Activated CD4-positive, CD25-positive, alpha-beta regulatory T cell treated with anti-CD3 and anti-CD28 coated beads, Interleukin-2, amount 50 U/mL, for 72 hours (primary cell): ENCODE data around the gene PLCG2.
"Not testable (repeated sequence)": the region's sequence is repeated elsewhere in the genome, so short reads cannot be mapped to it uniquely, and the experiment has no call there.

Experiments
- DNase-seq: peaks from one replicate; pipeline ENCODE4 v3.0.0; 2021

The PLCG2 gene

DNA sequence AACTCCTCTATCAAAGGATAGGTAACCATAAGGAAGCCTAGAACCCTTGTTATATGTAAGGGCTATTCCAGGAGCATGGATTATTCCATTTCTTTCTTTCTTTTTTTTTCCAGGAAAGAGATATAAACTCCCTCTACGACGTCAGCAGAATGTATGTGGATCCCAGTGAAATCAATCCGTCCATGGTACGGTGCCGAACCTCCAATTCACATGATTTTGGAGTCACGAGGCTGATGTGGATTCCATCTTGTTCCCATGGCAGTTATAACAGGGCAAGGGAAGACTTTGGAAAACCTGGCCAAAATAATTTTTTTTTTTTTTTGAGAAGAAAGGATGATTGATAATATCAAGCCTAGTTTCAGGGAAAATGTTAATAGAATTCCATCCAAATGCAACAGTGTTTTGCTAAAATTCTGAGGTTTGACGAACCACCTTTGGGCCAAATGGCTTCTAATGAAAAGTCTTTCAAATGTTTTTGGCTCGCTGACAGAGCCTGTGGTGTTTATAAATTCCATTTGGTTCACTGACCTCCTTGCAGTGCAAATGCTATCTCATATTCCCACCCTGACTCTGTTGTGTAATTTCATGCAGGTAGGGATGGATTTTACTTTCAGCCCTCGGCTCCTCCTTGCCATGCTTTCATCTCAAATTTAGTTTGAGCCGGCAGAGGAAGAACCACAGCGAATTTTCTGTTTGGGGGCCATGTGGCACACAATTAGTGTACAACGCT is 142.2 kb downstream of the PLCG2 start:
- DNase-seq, result no peak

DNA sequence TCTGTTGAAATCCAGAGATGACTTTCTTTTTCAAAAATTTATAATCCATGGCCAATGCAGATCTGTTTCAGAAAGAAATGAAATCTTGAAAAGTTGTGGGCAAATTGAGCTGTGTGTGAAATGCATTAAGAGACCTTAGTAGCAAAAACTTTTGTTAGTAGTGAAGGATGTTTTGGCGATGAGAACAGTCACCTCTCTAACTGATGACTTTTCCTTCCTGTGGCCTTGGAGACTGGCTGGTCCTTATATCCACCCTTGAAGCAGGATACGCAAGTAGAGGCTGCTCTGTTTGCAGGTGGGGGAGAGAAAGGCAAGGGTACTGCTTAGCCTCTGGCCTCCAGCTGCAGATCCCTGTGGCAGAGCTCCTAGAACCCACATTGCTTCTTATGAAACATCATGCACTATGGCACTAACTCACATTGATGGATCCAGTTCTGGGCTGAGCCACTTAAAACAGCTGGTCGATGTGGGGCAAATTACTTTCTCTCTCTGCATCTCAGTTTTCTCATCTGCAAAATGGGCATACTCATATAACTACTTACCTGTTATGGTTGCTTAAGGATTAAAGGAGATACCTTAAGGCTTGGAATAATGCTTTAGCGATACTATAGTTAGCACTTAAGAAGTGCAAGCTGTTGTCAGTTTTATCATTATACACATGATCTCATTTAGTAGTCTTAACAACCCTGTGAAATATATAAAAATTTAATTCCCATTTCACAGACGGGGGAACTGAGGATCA is 142.9 kb downstream of the PLCG2 start:
- DNase-seq, result no peak

DNA sequence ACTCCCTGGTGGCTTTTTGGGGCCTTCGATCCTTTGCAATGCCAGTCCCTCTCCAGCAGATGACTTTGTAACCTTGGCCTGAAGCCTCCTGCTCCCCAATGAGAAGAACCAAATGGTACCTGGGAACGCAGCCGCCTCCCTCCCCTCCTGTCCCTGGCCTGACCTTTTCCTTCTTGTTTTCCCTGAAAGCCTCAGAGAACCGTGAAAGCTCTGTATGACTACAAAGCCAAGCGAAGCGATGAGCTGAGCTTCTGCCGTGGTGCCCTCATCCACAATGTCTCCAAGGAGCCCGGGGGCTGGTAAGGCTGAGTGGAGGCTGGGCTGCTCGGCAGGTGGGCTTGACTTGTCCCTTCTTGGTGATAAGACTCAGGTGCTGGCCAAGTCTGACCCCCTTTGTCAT is 144.2 kb downstream of the PLCG2 start:
- no peak for DNase-seq

DNA sequence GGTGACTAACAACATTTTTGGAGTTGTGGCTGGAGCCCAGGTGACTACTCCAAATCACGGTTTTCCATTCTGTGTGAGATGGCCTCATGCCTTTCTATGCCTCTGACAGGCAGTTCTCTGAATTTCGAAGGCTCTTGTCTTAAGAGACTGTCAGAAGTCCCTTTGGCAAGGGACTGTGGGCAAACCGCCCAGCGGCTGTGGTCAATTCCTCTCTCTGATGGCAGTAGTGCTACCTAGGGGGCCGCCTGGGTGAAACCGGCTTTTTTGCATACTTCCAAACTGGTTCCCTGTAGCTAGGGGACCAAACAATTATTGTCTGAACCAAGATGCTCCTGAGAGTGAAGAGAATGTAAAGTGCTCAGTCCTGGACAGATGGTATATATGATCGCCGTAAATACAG is 145.9 kb downstream of the PLCG2 start:
- no peak for DNase-seq

DNA sequence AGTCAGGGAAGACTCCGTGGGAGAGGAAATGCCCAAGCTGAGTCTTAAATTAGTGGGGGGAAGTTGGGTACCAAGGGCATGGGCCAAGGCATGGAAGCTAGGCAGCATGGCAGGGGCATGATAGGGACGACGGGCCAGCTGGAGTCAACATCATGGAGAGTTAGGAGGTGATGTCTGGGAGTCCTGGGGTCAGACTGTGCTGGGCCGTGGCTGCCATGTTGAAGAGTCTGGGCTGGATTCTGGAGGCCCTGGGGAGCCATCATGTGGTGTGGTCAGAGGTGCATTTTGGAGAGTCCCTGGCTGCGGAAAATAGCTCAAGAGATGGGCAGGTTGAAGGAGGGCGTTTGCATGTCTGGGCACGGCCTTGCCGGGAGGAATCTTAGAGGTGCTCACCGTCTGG is 146.9 kb downstream of the PLCG2 start:
- DNase-seq, result no peak

DNA sequence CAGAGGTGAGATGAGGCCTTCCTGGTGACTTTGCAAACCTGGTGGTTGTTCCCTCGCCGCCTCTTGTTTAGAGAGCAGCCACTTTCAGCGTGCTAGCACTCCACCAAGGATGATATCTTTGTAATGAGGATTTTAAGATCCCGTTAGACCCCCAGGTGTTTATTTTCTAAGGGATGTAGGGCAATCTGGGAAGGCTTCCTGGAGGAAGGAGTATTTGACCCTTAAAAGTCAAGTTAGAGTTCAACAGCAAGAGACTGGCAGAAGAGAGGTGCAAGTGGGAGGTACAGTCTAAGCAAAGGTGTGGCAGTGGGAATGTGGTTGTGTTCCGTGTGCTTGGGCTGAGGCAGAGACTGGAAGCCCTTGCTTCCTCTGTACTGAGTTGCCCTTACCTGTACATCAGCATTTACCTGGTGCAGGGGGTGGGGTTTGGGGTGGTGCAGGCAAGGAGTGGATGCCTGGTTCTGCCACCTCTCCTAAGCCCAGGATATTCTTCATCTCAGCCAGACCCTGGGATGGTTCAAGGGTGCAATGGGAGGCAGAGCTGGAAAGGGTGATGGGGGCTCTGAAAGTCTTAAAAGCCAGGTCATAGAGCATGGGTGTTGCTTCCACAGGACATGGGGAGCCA is 148.6 kb downstream of the PLCG2 start:
- DNase-seq, result no peak

DNA sequence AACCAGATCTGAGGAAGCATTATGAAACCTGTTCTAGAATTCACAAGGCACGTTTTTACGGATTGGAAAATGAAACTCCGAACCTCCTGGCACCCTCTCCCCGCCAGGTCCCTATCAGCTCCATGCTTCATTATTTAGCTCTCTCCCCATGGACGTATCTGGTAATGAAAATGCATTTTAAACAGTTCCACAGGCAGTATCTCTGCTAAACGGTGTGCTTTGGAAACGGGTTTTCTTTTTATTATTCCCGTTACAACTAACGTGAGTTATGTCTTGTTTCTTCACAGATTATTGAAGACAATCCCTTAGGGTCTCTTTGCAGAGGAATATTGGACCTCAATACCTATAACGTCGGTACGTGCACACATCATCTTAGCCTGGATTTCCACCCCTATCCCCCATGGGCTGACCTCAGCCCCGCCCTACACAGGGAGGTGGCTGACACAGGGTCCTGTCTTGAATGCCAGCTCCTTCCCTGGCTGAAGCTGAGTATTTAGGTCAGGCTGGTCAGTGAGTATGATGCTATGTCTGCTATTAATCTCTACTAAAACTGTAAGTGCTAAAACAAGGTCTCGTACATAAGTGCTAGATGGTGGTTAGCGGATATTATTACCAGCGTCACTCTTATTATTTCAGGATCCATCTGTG is 149.3 kb downstream of the PLCG2 start:
- DNase-seq, result no peak

DNA sequence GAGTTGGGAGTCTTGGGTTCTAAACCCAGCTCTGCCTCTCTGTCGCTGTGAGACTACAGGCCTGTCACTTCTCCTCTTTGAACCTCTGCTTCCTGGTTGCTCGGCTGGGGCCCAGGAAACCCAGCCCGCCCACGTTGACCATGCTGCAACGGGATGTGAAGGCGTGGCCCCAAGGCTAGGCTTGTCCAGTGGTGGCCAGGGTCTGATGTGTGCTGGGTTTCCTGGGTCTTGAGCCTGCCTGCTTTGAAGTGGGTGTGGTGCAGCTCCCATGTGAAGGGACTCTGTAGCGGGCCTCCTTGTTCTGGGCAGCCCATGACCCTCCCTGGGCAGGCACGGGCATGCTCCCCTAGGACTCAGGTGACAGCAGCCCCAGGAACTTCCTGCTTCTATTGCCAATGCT is 149.9 kb downstream of the PLCG2 start:
- DNase-seq, result no peak

DNA sequence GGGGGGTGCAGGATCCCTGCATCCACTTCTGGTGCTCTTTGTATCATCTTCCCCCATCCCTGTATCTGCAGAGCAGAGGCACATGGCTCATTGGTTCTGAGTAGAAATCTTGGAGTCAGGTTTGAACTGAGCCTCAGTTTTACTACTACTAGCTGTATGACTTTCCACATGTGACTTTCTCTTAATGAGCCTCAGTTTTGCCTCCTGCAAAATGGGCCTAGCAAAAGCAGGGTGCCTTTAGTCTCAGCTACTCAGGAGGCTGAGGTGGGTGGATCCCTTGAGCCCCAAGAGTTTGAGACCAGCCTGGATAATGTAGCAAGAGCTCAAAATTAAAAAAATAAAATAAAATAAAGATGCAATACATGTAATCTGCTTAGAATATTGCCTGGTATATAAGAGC is 150.8 kb downstream of the PLCG2 start:
- no peak for DNase-seq

DNA sequence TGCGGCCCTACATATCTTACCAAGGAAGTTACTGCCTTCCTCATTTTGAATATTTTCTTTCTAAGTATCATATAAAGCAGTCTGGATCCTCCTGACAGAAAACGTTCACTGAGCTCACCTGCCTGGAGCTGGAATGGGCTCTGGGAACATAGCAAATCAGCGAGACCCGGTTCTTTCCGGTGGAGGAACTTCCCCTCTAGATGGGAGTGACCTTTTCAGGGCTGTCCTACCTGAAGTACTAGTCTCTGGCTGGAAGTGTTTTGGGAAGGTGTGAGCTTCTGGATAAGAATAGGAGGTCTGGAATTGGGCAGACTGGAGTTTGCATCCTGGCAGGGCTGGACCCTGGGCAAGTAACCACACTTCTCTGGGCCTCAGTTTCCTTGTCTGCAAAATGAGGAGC is 152.8 kb downstream of the PLCG2 start:
- DNase-seq, result no peak

DNA sequence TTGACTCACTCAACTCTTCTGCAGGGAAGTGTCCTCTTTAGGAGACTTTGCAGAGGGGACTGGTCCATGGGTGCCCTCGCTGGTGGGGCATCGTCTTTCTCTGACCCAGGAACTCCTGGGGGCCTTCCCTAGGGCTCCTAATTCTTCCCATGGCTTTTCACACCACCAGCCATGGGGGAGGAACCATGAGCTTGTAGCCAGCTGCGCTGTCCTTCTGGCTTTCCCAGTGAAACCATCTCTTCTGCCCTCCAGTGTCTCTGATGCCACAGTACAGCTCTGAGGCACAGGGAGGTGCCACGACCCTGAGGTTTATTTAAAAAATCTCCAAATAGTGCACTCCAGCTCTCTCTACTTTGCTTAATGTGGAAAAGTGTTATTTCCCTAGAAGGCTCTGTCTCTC is 153.6 kb downstream of the PLCG2 start:
- no peak for DNase-seq

DNA sequence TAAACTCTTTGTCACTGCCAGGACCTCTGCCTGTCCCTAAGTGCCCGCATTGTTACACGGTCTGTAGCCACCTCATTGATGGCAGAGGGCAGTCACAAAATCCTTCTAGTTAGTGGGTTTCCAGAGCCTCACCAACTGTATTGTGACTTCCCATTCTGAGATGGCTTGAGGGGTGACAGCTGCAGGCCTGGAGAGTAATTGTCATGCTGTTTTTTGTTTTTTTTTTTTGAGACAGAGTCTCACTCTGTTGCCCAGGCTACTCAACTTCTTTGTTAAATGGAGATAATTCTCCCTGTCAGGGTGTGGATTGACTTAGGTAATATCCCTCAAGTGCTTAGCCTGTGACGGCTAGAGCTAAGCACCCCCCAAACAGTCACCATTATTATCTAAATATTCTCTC is 154.3 kb downstream of the PLCG2 start:
- DNase-seq, result no peak

DNA sequence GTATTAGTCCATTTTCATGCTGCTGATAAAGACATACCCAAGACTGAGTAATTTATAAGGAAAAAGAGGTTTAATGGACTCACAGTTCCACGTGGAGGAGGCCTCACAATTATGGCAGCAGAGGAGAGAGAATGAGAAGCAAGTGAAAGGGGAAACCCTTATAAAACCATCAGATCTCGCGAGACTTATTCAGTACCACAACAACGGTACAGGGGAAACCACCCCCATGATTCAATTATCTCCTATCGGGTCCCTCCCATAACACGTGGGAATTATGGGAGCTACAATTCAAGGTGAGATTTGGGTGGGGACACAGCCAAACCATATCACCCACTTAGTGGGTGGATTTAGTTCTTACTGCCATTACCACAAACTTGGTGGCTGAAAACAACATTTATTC is 155.6 kb downstream of the PLCG2 start:
- not testable (repeated sequence) for DNase-seq

DNA sequence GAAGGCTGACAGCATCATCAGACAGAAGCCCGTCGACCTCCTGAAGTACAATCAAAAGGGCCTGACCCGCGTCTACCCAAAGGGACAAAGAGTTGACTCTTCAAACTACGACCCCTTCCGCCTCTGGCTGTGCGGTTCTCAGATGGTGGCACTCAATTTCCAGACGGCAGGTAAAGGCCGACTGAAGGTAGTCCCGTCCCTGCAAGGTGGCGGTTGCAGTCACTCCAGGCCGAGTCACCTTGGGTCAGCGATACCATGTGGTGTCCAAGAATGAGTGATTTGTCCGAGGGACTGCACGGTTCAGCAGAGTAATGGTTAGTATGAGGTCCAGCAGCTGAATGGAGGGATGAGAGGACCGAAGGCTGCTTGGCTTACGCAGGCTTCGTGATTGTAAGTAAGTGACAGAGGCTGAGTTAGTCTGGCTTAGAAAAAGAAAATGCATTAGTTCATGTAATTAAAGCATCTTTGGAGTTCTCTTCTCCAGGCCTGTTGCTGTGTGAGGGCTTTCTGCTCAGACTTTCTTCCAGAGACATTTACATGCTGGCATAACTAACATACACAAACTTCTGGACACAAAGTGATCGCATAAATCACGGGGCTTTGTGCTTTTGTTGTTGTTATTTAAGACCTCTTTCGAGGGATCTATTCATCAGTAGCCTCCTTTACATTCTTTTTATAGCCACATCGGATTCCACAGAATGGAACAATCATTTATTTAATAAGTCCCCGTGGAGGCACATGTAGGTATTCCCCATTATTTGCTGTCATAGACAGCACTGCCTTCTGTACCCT is 157.3 kb downstream of the PLCG2 start:
- DNase-seq, result no peak

DNA sequence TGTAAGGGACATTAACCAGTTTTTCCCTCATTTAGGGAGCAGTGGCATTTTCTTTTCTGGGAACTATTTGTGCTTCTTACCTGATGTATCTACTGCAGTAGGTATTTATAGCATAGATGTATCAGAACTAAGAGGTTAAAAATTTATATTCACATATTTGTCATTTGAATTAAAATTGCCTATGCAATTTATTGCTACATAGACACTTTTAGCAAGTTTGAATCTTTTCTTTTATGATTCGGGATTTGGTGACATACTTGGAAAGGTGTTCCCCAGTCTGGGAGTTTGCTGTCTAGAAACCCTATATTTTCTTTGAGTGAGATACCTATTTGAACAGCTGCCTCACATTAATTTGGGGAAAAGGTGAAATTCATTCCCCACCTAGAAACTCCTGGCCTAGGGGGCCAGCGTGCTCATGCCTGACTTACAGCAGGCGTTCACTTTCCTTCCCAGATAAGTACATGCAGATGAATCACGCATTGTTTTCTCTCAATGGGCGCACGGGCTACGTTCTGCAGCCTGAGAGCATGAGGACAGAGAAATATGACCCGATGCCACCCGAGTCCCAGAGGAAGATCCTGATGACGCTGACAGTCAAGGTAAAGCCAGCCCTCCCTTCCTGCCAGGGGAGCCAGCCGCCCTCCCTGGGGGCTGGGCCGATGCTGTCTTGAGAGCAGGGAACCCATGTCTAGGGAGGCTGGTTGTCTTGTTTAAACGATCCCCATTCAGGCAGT is 158.4 kb downstream of the PLCG2 start:
- DNase-seq, result no peak

DNA sequence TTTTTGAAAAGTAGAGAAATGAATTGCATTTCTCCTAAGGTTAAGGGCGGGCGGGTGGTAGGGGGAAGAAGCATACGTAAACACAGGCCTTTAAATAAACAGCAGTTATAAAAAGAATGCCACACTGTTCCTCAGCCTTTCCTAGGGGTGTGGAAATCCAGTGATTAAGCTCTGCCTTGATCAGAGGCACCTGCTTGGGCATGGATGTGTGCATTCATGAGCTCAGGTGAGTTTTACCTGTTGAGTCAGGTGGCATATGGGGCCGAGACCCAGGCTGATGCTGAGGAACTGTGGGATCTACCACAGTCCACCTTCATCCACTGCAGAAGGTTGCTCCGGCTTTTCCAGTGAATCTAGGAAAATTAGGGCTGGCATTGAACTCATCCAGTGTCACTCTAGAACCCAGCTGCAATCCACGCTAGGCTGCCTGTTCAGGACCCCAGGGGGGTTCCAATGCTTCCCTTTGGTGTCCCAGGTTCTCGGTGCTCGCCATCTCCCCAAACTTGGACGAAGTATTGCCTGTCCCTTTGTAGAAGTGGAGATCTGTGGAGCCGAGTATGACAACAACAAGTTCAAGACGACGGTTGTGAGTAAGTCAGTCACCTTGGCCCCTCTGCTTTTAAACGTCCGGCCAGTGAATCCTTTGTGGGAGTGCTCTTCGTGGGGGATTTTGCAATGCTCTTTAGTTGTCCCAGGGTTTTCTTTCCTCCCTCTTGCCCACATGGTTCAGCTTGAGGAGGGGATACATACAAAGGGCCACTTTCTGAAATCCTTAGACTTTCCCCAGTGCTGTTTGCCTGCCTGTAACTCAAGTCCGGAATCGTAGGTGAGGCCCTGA is 159.5 kb downstream of the PLCG2 start:
- no peak for DNase-seq

DNA sequence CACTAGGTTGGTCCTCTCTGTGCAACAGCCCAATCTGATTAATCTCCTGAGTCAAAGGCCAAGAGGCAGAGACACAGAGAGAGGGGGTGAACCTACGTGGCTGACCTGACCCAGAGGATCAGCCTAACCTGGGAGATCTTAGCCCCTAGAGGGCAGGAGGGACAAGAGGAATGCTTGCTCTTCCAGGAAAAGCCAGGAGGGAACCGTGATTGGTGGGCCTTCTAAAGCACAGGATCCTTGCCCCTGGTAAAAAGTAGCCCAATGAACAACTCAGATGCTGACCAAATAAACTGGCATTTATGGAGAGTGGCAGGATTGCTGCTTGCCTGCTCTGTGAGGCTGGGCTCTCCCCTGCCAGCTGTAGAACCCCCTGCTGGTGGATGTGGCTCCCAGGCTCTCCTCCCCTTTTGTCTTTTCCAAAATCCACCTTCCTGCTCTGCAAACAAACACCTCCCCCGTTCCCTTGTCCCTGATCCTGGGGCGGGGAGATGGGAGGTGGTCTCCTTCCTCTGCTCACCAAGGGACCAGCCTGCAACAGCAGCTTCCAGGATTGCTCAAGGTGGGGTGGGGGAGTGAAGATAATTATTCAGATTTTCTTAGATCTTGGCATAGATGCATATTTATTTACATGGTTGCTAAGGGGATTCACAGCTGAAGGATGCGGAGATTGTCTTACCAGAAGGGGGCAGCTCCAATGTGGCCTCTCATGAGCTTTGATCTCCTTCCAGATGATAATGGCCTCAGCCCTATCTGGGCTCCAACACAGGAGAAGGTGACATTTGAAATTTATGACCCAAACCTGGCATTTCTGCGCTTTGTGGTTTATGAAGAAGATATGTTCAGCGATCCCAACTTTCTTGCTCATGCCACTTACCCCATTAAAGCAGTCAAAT is 160.3 kb downstream of the PLCG2 start:
- DNase-seq, result no peak

DNA sequence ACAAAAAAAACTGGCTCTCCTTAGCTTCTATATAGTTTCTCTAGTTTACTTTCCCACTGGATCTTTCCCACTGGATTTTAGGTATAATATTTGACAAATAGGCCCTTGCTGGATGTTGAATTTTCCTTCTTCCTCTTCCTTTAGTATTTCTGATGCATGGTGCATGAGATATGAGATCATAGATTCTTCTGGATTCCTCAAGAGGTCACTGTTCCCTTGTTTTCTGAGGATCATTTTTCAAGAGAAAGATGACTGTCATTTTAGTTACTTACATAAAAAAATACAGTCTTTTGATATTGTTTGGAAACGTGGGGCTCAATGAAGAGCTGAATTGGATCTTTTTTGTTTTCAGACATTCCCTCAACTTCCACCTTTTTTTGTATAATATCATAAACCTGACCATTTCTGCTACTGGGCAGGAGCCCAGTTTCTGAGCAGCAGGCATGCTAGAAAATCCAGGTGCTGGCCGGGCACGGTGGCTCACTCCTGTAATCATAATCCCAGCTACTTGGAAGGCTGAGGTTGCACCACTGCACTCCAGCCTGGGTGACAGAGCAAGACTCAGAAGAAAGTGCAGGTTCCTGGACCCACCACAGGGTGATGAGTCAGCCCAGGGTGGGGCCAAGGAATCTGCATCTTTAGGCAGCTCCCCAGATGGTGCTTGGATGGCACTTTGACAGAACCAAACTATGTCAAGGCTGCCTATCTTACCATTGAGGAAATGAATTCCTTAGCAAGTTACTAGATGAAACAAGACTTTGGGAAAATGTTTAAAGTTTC is 161.9 kb downstream of the PLCG2 start:
- no peak for DNase-seq

DNA sequence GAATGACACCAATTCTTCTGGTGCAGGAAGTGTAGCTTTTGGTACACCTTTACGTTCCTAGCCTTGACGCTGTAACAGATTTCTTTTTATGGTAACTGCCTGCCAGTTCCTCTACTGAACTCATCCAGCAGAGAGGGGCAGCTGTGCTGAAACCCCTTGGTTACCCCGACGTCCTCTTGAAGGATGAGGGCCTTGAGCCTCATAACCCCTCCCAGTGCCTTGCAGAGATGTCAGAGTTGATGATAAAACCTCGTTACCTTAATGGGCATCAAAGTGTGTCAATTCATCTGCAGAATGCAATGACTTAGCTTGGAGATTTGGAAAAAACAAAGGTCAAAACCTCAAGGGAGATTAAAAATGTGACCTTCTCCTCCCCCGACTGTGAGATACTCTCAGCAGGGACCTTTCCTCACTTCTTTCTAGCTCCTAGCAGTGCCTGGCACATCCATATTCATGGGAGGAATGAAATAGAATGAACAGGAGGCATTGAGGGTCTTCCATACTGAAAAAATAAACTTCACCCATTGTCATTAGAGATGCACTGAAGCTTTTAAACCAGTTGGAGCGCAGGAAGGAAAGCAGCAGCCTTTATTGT is 163.0 kb downstream of the PLCG2 start:
- DNase-seq, result no peak
